HCT116 (cell line): ENCODE results near the gene TMEM208. TPM values are rescaled to one million over a fixed set of nuclear protein-coding genes. Genes with fewer than 3 reads are reported as not detected.

Experiments used
- ATAC-seq: fragments of 200-7000 bp; cut with Tn5 transposase; 2 replicates; pipeline ENCODE4 v1.9.1; 2020; ENCODE audit warnings: mild to moderate bottlenecking, moderate library complexity
- BruUV-seq: library from RNA; stranded (reverse); fragments of 400-500 nt; replicated peaks from 2 replicates; lab custom pipeline; 2021; lab: Mats Ljungman, UMichigan
- CTCF ChIA-PET: fragments of 300-600 bp; sonication (Branson Sonifier 250); formaldehyde crosslinking; loops from one replicate; lab custom pipeline; 2021; ENCODE audit warnings: antibody characterized with exemption; lab: Charles Lee
- POLR2A ChIA-PET: fragments of 300-600, 350-600 bp; sonication (Branson Sonifier 250); formaldehyde crosslinking; loops from one replicate; lab custom pipeline; 2021; ENCODE audit warnings: antibody characterized with exemption; lab: Charles Lee
- RAD21 ChIA-PET, 2 experiments: fragments of 300-600 bp; sonication (Branson Sonifier 250); formaldehyde crosslinking; loops; one replicate each; lab custom pipeline; 2023; ENCODE audit warnings: low total read pairs in 2 of 2; ENCODE audit not compliant: uncharacterized antibody in 2 of 2, unreplicated experiment in 2 of 2, low non-redundant PET in 1 of 2; lab: Charles Lee
- DNase-seq: peaks from one replicate; pipeline ENCODE4 v3.0.0-alpha.2; 2010; ENCODE audit warnings: low read depth, low spot score
- H2AFZ ChIP-seq: fragments of 200-600 bp; shearing (Covaris generic), sonication (generic); 2 replicates; pipeline ENCODE4 v1.6.1; 2017; ENCODE audit warnings: low read depth, mixed run types, mixed read lengths, antibody characterized with exemption, low read length; ENCODE audit not compliant: poor library complexity, severe bottlenecking
- H3K27ac ChIP-seq: 2 replicates; pipeline ENCODE4 v1.5.1; 2012; ENCODE audit warnings: low read depth, low read length
- H3K27me3 ChIP-seq: fragments of 200-600 bp; sonication (generic); 2 replicates; pipeline ENCODE4 v1.6.1; 2016; ENCODE audit warnings: mixed run types, low read length, mixed read lengths; ENCODE audit not compliant: insufficient read depth
- H3K36me3 ChIP-seq, 2 experiments: fragments of 200-500 bp in 1 of 2; fragments of 200-600 bp in 1 of 2; sonication (Bioruptor generic) in 1 of 2; sonication (generic) in 1 of 2; 2 replicates each; pipeline versions ENCODE4 v1.5.1 to v1.6.1; 2014 to 2016; ENCODE audit warnings: low read length in 2 of 2, inconsistent platforms in 1 of 2, mixed read lengths in 1 of 2, mixed run types in 1 of 2; ENCODE audit not compliant: insufficient read depth in 2 of 2, control insufficient read depth in 1 of 2
- H3K4me1 ChIP-seq, 2 experiments: fragments of 200-600 bp in 1 of 2; sonication (generic) in 1 of 2; 2 replicates each; pipeline versions ENCODE4 v1.5.1 to v1.6.1; 2012 to 2017; ENCODE audit warnings: low read length in 2 of 2, inconsistent platforms in 1 of 2, mild to moderate bottlenecking in 1 of 2, mixed read lengths in 1 of 2, mixed run types in 1 of 2, moderate library complexity in 1 of 2; ENCODE audit not compliant: insufficient read depth in 2 of 2, control insufficient read depth in 1 of 2
- H3K4me2 ChIP-seq: fragments of 200-600 bp; sonication (generic); 2 replicates; pipeline ENCODE4 v1.6.1; 2017; ENCODE audit warnings: mixed run types, low read length, mixed read lengths
- H3K4me3 ChIP-seq, 2 experiments: fragments of 200-600 bp in 1 of 2; sonication (generic) in 1 of 2; replicated peaks in 1 of 2; 2 replicates each; pipeline ENCODE4 v1.5.1; 2011 to 2016; ENCODE audit warnings: low read length in 2 of 2, control low read depth in 1 of 2, low read depth in 1 of 2, mild to moderate bottlenecking in 1 of 2, mixed read lengths in 1 of 2, mixed run types in 1 of 2
- H3K79me2 ChIP-seq: fragments of 200-600 bp; sonication (generic); 2 replicates; pipeline ENCODE4 v1.6.1; 2017; ENCODE audit warnings: mild to moderate bottlenecking, mixed run types, low read length, moderate library complexity, mixed read lengths; ENCODE audit not compliant: insufficient read depth
- H3K9ac ChIP-seq: fragments of 200-600 bp; sonication (generic); 2 replicates; pipeline ENCODE4 v1.6.1; 2016; ENCODE audit warnings: low read length, mixed read lengths
- H3K9me2 ChIP-seq: fragments of 200-600 bp; sonication (generic), shearing (Covaris generic); 2 replicates; pipeline ENCODE4 v1.6.1; 2017; ENCODE audit warnings: mixed run types, mild to moderate bottlenecking, moderate library complexity; ENCODE audit not compliant: insufficient read depth
- H3K9me3 ChIP-seq, 2 experiments: fragments of 200-500 bp in 1 of 2; fragments of 200-600 bp in 1 of 2; sonication (Bioruptor generic) in 1 of 2; sonication (generic) in 1 of 2; 2 replicates each; pipeline ENCODE4 v1.6.1; 2014 to 2017; ENCODE audit warnings: low read length in 2 of 2, mixed read lengths in 2 of 2, inconsistent platforms in 1 of 2, low read depth in 1 of 2, mild to moderate bottlenecking in 1 of 2, mixed run types in 1 of 2, moderate library complexity in 1 of 2; ENCODE audit not compliant: control insufficient read depth in 1 of 2, insufficient read depth in 1 of 2
- H4K20me1 ChIP-seq: fragments of 200-600 bp; sonication (generic), shearing (Covaris generic); 2 replicates; pipeline ENCODE4 v1.6.1; 2017; ENCODE audit warnings: mixed run types, mild to moderate bottlenecking, moderate library complexity; ENCODE audit not compliant: insufficient read depth
- POLR2AphosphoS5 ChIP-seq: IDR thresholded peaks from 2 replicates; pipeline ENCODE4 v1.6.1; 2011; ENCODE audit warnings: mild to moderate bottlenecking, low read depth, low read length, moderate library complexity
- RAD21 ChIP-seq: IDR thresholded peaks from 2 replicates; pipeline ENCODE4 v1.6.1; 2012; ENCODE audit warnings: low read depth, mild to moderate bottlenecking
- TCF7L2 ChIP-seq: IDR thresholded peaks from 2 replicates; pipeline ENCODE4 v1.7.0; 2011; ENCODE audit warnings: borderline replicate concordance, inconsistent platforms; ENCODE audit not compliant: insufficient read depth, insufficient read length; ENCODE audit errors: extremely low read depth
- ZFX ChIP-seq: fragments of 450-650 bp; IDR thresholded peaks from 2 replicates; pipeline ENCODE4 v1.6.1; 2017
- intact Hi-C: fragments of 100-400 bp; cut with micrococcal nuclease; formaldehyde crosslinking; loops from 2 replicates; pipeline ENCODE4 v1.10.0; 2022
- total RNA-seq: library from RNA; stranded (reverse); gene quantifications from one replicate; pipeline ENCODE4 v1.2.1, GENCODE V29; 2021; ENCODE audit not compliant: unreplicated experiment
- TF ChIP-seq, protein P1 (sequence below), 3 experiments: fragments of 200-600 bp in 1 of 3; sonication (generic) in 1 of 3; IDR thresholded peaks in 2 of 3; conservative IDR thresholded peaks in 1 of 3; 2 replicates each; pipeline ENCODE4 v1.5.1; 2012 to 2017; ENCODE audit warnings: low read depth in 2 of 3, low read length in 2 of 3, antibody characterized with exemption in 1 of 3, borderline replicate concordance in 1 of 3, control low read depth in 1 of 3, mild to moderate bottlenecking in 1 of 3, mixed read lengths in 1 of 3, mixed run types in 1 of 3, moderate library complexity in 1 of 3; ENCODE audit not compliant: insufficient read depth in 1 of 3

Gene TMEM208
- total RNA-seq, 1 experiment from 2014 or later: 36.1 TPM

DNA sequence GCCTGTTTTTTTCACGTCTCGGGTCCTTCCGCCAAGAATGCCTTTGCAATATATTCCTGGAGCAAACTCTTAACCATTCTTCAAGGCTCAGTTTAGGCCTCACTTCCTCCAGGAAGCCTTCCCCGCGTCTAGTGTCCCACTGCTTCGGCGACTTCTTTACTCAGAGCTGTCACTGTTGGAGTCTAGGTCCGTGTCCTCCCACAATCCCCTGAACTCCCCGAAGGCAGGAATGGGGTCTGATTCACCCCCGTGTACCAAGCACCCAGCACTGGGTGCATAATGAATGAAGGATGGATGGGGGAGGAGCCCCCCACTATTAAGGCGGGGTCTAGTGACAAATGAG is 43.7 kb upstream of the TMEM208 start:
- H3K4me3 ChIP-seq: peak overlapping the region; percentile 68 to 71
- CTCF ChIA-PET: no interaction called here
- RAD21 ChIA-PET: no interaction called here
- no peaks in the 10 kb centered on the region for H3K9me3 ChIP-seq
- H3K27ac ChIP-seq: peak overlapping the region; percentile 95
- H3K4me2 ChIP-seq: peak overlapping the region; percentile 82
- POLR2A ChIA-PET: interaction anchor here (0.6 to 1.1 kb wide), 2 partner anchors 9 to 29 kb away, joined by 3 to 4 read pairs; no protein-coding TSS in a partner anchor
- intact Hi-C loops: no loop called here
- H3K36me3 ChIP-seq: no peaks in the 10 kb centered on the region
- no peaks in the 10 kb centered on the region for H3K9me2 ChIP-seq
- no peak overlapping the region for H2AFZ ChIP-seq
- TF ChIP-seq TCF7L2 (no peak), ZFX (peak; percentile 37; the same call in 1 of the 2 replicates)
- DNase-seq (no peak), ATAC-seq (no peak)
- H3K9ac ChIP-seq: peak overlapping the region; percentile 79
- H3K79me2 ChIP-seq: peaks cover 11% of the 10 kb centered on the region
- no peaks in the 10 kb centered on the region for H4K20me1 ChIP-seq
- H3K4me1 ChIP-seq: peaks cover 23 to 59% of the 10 kb centered on the region in 2 experiments
- no peaks in the 10 kb centered on the region for H3K27me3 ChIP-seq
- BruUV-seq: no TSS peak

DNA sequence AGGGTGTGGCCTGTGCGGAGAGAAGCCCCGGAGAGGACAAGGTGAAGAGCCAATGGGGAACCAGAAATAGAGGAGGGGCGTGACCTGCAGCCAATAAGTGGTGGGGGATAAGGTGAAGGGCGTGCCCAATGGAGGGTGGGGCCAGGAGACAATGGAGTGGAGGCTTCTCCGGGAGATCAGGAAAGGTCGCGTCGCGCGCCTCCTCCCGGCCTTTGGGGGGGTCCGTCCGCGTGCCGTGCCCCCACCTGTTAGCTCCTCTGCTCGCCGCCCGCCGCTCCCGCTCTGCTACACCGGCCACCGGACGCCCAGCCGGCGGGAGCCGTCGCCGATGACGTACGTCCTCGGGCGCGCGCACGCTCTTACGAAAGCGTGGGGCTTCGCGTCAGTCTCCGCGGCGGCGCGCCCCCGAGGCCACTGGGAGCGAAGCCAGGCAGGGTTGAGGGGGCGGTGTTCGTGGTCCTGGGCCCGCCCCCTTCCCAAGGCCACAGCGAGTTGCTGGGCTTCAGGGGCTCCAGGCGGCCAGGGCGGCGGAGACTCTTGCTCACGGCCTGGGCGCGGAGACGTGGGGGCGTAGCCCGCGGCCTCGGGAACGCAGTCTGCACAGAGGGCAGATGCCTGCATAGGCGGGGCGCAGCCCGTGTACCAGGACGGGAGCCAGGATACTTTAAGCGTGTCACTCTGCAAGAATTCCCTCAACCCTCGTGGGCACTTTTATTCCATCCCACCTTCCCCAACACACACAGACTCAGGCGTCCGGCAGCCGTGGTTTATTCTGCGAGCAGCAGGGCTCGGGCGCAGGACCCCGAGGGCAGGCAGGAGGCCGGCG is 43.1 kb upstream of the TMEM208 start, which contains the start of gene MATCAP1:
Gene MATCAP1 (minus strand): TSS at position 337 of the 826 bp plus-strand sequence. CDS start 3,353 bp downstream, outside the sequence.
- Histone ChIP-seq H3K4me1 (peaks cover 19 to 53% of the 10 kb centered on the region in 2 experiments), H3K27me3 (no peaks in the 10 kb centered on the region), H3K79me2 (peaks cover 11% of the 10 kb centered on the region), H3K4me3 (peak within 1 kb of the TSS; percentile 68 to 71), H3K36me3 (no peaks in the 10 kb centered on the region), H3K9ac (peak within 1 kb of the TSS; percentile 79), H2AFZ (no peak within 1 kb of the TSS), H3K4me2 (peak within 1 kb of the TSS; percentile 82), H4K20me1 (no peaks in the 10 kb centered on the region), H3K9me2 (no peaks in the 10 kb centered on the region), H3K9me3 (no peaks in the 10 kb centered on the region), H3K27ac (peak within 1 kb of the TSS; percentile 95)
- DNase-seq: peak; percentile 96
- BruUV-seq: no TSS peak
- TF ChIP-seq RAD21 (no peak), POLR2AphosphoS5 (peak; percentile 76), TCF7L2 (peak; percentile 24)
- TF ChIP-seq, protein P1, sequence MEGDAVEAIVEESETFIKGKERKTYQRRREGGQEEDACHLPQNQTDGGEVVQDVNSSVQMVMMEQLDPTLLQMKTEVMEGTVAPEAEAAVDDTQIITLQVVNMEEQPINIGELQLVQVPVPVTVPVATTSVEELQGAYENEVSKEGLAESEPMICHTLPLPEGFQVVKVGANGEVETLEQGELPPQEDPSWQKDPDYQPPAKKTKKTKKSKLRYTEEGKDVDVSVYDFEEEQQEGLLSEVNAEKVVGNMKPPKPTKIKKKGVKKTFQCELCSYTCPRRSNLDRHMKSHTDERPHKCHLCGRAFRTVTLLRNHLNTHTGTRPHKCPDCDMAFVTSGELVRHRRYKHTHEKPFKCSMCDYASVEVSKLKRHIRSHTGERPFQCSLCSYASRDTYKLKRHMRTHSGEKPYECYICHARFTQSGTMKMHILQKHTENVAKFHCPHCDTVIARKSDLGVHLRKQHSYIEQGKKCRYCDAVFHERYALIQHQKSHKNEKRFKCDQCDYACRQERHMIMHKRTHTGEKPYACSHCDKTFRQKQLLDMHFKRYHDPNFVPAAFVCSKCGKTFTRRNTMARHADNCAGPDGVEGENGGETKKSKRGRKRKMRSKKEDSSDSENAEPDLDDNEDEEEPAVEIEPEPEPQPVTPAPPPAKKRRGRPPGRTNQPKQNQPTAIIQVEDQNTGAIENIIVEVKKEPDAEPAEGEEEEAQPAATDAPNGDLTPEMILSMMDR (IDR thresholded peaks at IDR 0.05 in 2 of 3, conservative IDR thresholded peaks at IDR 0.05 in 1 of 3; ENCODE audit: borderline replicate concordance in 1 of 3, insufficient read depth in 1 of 3, low read depth in 2 of 3, low read length in 2 of 3): no peak
- intact Hi-C loops: no loop called here
- POLR2A ChIA-PET: interaction anchor here (0.6 to 1.5 kb wide), 3 partner anchors 10 to 43 kb away, joined by 3 to 4 read pairs (median 3); partner anchors contain the start of gene TMEM208
- ATAC-seq: peak; percentile 92
- CTCF ChIA-PET: no interaction called here
- RAD21 ChIA-PET: no interaction called here
